ENCODE measurements around the gene MKI67.
"Not testable (repeated sequence)": the region's sequence is repeated elsewhere in the genome, so short reads cannot be mapped to it uniquely, and the experiment has no call there.

Gene MKI67

DNA sequence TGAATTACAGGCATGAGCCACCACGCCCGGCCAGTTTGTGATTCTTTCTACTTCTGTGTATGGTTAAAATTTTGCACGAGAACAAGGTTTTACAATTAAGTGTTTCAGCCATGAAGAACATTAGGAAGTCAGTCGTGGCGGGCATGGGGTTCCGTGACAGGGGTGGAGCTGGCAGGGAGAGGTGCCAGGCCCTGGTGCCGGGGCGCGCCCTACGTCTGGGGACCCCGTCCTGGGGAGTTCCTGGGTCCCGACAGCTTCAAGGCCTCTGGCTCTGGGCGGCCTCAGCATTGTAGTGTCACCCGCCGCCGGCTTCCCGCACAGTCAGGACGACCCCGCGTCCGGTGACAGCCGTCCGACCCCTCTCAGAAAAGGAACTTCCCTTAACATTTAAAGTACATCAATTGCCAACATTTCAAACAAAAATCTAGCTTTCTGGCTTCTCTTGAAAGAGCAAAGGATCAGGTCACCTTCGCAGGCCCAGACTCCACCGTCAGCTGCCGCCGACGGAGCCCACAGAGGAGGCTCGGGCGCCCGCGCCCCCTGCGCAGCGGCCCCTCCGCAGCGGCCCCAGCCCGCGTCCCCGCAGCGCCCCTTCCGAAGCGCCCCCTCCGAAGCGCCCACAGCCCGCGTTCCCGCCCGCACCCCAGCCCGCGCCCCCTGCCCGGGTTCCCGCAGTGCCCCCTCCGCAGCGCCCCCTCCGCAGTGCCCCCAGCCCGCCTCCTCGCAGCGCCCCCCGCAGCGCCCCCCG is 23.2 kb upstream of the MKI67 start:
- no peak for DNase-seq

DNA sequence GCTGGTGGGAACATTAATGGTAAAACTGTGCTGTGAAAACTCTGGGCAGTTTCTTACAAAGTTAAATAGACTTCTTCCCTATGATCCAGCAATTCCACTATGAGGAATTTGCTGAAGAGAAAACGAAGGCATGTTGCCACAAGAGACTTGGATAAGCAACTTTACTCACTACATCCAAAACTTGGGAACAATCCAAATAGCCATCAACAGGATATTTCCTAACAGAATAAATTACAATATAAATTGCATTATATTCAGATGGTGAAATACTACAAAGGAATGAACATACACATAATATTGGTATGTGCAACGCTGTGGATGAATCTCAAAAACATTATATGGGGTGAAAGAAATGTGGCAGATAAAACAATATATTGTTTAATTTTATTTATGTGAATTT is 21.4 kb upstream of the MKI67 start:
- no peak for DNase-seq

DNA sequence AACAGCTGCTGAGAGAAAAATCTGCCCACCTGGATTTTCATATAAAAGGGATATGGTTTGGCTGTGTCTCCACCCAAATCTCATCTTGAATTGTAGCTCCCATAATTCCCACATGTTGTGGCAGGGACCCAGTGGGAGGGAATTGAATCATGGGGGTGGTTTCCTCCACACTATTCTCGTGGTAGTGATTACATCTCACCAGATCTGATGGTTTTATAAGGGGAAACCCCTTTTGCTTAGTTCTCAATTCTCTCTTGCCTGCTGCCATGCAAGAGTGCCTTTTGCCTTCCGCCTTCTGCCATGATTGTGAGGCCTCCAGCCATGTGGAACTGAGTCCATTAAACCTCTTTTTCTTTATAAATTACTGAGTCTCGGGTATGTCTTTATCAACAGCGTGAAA is 20.8 kb upstream of the MKI67 start:
- no peak for DNase-seq

DNA sequence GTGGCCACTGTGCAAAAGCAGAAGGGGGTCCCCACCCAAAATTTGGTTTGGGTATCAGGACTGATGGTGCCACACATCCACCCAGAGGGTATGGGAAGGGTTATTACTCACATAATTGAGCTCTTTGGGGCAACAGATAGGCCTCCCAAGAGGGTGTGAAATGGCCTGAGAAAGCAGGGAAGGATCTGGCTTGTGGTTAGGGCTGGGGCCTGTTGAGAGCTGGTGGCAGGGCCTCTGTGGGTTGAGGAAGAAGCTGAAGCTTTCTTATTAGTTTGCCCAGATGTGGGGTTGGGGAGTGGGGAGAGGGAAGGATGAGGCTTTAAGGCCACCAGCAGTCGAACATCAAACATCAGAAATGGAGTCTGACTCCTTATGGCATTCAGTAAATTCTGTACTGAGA is 18.3 kb upstream of the MKI67 start:
- no peak for DNase-seq

DNA sequence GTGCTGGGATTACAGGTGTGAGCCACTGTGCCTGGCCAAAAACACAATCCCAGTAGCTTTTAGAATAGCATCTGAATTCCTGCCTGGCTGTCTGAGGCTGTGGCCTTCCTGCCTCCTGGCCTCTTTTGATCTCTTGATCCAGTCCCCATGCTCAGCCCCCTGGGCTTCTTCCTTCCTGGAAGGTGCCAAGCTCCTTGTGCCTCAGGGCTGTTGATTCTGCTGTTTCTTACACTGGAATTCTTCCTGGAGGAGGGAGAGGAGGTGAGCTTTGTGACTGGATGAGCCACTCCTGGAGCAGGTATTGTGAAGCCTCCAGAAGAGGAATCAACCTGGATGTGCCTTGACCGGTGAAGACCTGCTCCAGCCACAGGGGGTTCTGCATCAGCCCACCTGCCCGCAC is 17.3 kb upstream of the MKI67 start:
- no peak for DNase-seq

DNA sequence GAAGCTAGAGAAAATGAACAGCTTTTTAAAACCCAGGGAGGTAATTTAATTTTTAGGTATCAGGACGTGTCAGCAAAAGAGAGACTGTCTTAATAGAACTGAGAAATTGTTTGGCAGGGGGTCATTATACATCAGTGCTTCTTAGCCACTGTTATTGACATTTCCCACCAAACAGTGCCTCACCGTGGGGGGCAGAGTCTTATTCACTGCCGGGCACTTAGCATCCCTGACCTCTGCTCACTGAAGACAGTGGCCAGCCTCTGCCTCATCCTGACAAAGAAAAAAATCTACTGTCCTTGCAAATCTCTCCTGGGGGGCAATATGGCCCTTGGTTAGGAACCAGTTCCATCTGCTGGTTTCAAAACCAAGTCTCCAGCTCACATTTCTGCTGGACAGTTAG is 14.2 kb upstream of the MKI67 start:
- DNase-seq, result no peak

DNA sequence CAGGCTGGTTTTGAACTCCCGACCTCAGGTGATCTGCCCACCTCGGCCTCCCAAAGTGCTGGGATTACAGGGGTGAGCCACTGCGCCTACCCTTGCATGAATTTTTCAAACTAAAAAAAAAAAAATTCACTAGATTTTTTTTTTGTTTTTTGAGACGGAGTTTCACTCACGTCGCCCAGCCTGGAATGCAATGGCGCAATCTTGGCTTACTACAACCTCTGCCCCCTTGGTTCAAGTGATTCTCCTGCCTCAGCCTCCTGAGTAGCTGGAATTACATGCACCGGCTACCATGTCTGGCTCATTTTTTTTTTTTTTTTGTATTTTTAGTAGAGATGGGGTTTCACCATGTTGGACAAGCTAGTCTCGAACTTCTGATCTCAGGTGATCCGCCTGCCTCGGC is 12.2 kb upstream of the MKI67 start:
- DNase-seq, result not testable (repeated sequence)

DNA sequence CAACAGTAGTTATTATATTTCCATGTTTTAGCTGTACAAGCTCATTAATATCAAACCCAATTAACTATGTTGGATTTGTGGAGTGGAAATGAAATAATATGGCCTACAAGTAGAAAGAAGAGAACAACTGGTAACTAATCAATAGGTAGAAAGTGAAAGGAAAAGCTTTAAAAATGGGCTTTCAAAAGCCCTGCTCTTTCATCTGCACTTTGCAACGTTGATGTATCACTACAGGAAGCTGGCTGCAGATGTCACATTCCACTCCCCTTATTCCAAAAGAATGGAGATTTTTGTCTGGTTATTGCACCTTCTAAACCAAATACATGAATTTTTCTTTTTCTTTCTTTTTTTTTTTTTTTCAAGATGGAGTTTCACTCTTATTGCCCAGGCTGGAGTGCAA is 11.7 kb upstream of the MKI67 start:
- no peak for DNase-seq

DNA sequence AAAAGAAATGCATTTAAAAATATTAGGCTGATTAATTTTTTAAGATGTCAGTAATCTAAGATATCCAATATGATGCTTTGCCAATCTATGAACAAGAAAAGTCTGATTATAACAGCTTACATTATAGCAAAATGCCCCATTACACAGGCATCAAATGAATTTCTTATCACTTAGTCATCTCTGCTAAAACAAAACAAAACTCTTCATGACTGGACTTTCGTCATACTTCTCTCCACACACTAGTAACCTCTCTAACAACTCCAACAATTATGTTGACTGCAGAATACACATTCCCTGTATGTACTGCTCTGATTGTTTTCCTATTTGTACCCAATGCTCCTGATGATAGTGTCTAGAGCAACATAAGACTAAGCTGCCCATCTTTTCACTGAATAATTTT is 3.8 kb upstream of the MKI67 start:
- DNase-seq, result no peak

DNA sequence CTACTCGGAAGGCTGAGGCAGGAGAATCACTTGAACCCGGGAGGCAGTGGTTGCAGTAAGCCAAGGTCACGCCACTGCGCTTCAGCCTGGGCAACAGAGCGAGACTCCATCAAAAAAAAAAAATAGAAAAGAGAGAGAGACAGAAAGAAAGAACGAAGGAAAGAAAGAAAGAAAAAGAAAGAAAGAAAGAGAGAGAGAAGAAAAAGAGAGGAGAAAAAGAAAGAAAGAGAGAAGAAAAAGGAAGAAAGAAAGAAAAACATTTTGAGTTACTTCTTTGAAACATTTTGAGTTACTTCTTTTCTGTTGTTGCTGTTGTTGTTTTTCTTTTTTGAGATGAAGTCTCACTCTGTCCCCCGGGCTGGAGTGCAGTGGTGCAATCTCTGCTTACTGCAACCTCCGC is 2.4 kb upstream of the MKI67 start:
- no peak for DNase-seq

DNA sequence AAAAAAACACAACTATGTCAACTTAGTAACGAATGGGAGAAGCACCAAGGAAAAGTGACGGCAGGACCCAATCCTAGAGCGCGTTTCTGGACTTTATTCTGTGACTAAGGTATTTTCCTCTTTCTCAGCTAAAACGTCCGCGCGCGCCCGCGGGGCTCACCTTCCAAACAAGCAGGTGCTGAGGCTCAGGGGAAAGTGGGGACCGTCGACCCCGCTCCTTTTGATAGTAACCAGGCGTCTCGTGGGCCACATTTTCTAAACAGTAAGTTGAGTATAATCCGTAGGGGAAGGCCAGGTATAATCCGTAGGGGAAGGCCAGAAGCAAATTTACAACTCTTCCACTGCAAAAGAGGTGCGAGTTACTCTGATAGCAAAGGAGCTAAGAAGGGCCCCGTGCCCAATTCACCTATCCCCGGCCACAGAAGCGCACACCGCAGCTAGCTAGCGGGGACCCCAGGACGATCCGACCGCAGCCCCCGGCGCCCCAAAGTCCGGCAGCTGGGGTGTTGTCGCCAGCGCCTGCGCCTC is 743 bp downstream of the MKI67 start:
- no peak for DNase-seq

DNA sequence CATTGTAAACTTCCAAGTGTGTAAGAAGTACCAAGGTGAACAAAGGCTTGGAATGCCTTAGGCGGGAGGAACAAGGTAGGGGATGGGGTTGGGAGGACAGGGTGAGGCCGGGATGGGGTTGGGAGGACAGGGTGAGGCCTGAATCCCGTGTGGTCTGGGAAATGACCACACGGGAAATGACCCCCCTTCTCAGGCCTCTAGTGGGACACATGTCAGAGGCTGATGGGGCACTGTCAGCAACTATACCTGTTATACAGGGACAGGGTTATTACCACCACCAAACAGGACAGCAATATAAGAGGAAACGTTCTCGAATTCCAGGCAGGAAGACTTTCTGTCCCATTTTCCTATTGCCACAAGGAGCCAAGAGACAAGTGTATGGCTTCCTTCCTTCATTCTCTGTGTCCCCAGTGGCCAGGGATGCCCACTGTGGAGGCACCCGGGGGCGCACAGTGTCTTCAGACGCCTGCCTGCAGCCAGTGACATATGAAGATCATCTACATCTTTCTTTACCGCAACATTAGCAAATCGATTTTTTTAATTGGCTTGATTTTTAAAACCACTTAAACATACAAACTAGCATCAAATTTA is 1.3 kb downstream of the MKI67 start:
- DNase-seq, result no peak

DNA sequence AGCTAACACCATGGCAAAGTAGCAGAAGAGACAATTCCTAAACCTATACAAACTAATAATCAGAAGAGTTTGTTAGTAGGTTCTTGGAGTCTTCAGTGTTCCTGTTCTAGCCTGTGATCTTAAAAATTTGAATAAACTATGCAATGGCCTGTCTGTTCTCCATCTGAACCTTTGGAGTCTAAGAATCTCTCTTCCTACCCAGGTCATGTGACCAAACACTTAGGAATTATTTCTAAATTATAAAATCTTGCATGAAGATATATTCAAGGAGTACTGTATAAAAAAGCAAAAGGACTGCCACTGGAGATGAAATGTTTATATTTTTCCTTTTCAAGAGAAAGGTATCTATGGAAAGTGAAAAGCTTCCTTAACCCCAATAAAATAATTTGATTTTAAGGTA is 2.4 kb downstream of the MKI67 start:
- no peak for DNase-seq

DNA sequence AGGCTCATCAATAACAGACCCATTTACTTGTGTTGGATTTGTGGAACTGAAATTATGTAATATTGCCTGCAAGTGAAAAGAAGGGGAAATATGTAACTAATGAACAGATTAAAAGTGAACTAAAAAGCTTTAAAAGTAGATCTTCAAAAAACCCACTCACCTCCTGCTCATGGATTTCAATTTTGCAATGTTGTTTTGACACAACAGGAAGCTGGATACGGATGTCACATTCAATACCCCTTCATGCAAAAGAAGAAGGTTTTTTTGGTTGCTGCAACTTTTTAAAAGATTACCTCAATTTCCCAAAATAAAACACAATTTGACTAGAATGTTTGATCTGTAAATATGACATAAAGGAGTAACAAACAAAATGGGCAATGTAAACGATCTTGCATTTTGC is 3.3 kb downstream of the MKI67 start:
- no peak for DNase-seq

DNA sequence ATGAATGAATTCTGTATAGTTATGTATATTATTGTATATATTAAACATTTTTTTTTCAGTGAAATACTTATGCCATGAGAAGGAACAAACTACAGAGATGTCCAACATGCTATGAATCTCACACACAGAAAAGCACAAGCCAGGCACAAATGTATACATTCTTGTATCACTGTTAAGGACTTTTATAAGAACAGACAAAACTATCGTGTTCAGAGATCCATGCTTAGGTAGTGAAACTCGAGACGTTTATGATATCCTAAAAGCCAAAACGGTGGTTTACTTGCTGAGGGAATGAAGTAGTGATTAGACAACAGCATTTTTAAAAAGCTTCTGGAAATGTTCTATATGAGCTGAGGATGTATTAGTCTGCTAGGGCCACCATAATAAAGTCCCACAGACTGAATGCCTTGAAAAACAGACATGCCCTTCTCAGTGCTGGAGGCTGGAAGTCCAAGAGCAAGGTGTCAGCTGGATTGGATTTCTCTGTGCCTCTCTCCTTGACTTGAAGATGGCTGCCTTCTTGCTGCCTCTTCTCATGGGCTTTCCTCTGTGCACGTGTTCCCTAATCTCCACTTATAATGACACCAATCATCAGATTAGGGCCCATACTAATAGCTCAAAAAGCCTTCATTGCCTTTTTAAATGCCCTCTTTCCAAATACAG is 4.3 kb downstream of the MKI67 start:
- no peak for DNase-seq

DNA sequence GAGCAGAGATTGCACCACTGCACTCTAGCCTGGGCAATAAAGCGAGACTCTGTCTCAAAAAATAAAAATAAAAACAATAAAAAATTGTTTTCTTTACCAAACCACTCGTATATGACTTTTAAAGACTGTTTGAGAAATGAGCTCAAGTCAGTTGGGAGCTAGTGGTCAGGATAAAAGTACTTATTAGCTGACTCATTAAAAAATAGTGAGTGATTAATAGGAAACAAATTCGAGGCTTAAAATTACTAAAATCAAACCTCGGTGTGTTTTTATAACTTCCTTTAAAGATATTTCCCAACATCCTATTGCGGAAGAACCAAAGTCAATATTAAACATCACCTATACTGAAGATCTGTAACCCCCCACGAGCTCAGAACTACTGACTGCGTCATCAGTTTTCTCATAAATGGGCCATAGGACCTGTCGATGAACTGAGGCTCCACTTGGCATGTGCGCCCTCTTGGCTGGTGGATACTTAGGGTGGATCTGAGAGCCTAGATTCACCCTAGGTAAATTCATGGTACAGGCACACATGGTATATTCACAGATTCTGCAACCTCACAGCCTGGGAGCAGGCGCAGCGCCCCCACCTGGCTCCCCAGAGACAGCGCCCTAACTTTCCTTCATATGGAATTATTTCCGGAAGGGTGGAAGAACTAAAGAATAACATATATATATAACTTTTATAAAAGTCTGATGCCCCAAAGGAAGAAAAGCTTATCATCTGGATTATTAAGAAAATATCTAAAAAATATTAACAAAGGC is 9.2 kb downstream of the MKI67 start:
- DNase-seq, result no peak

DNA sequence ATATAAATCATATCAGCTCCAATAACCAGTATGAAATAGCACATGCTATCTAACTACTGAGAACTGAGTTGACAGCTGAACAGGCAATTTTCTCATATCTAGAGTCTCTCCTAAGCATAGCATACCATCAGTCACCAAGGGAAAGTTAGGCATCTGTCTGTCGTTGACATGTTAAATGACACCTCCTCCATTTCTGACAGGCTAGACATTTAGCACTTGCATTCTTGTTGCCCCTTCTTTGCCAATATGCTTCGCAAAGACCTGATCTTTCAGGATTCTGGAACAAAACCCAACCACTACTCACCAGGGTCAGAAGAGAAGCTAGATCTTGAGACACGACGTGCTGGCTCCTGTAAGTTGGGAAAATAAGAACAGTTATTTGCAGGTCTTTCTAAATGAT is 10.0 kb downstream of the MKI67 start:
- no peak for DNase-seq

DNA sequence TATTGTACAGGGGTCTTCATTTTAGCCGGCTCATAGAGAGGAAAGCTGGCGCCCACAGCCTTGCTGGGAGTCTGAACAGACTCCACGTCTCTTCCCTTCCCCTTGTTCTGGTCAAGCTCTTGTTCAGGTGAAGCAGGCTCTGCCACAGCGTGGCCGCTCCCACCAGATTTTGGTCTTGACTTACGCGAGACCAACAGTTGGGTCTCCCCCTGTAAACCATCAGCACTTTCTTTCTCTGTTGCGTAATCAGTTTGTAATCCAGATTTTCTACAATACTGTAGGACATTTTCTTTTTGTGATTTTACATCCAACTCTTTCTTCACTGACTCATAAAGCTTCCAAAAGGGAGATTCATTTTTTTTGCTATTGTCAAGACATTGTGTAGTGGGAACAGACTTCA is 10.9 kb downstream of the MKI67 start:
- DNase-seq, result no peak

DNA sequence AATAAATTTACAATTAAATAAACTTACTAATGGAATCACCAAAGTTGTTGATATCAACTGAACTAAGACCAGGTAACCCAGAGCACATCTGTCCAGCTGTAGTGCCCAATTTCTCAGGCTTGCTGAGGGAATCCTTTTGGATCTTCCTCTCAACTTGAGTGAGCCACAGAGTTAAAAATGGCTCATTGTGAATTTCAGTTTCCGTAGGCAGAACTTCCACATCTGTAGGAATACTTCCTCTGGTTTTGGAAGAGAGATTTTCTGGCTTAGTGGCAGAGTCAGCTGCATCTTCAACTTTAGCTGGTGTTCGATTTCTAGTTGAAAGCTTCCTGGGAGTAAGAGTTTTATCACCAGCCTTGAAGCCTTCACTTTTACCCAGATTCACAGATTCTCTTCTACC is 11.3 kb downstream of the MKI67 start:
- DNase-seq, result no peak

DNA sequence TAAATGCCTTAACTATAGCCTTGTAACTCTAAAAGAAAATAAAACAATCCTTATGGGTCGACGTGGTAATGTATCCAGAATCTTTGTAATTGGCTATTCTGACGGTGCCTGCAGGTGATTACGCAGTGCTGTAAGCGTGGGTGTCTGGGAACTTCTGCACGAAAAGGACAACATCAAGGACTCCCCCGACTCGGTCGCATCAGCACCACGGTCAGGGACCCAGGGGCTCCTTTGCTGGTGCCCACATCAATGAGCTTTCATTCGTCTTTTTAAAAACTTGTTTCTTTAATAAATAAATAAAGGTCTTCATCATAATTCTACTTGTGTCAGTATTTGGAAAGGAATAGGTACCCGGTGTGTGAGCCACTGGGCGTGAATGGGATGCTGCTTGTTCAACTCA is 13.2 kb downstream of the MKI67 start:
- DNase-seq, result no peak

DNA sequence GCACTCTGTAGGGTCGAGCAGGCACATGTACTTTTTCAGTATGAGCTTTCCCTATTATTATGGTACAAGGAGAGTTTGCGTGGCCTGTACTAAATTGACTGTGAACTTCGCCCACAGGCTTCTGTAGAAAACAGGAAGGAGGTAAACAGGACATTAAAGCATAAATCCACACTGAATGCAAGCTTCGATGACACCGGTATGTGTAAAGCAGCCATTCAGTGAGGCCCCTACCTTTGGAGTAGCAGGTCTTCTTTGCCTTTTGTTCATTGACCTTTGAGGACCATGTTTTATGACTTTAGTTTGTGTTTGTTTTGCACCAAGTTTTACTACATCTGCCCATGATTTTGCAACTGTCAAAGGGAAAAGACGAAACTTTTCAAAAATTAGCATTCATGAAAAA is 14.5 kb downstream of the MKI67 start:
- no peak for DNase-seq

DNA sequence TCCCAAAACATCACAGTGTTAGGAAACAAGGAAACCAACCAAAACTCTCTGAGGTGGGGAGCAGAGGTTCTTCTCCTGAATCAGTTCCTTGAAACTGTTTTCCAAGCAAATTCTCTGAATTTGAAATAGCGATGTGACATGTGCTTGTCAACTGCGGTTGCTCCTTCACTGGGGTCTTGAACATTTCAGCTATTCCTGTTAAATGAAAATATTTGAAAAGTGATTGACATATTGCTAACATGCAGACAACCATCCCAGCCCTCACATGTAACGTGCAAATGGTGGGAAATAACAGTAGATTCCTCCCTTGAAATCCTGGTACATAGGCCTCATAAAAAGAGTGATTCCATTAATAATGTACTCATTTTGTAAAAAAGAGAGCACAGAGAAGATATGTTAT is 15.9 kb downstream of the MKI67 start:
- DNase-seq, result no peak

DNA sequence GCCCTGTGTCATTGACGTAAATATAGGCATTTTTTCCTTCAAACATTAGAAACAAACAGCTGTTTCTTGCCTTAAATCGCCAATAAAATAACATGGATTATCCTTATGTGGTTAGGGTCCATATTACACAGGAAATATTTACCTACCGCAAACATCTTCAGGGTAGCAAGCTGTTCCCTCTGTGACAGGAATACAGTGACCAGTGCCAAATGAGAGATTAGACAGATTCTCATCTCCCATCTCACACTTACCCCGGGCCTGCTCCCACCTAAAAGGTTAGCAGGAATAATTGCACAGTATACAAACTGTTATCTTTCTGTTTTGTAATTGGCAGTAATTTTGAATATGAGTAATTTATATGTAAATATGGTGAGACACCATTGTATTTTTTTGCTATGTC is 16.5 kb downstream of the MKI67 start:
- DNase-seq, result peak; percentile 54

DNA sequence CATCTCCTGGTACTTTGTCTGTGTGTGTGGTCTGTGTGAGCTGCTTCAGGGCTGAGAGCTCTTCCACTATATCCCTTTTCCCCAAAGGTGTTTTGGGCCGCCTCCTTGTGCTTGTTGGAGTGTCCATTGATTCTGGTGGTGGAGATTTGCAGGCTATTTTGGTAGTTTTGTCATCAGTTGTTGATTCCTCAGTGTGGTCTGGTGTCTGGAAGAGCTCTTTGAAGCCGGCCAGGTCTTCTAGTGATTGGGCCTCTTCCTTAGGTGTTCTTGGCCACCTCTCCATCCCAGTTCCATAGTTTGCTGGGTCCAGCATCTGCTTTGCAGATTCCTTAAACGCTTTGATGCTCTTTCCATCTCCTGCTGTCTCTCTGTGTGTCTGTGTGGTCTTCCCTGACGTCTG is 20.8 kb downstream of the MKI67 start:
- DNase-seq, result no peak

Data from NCI-H2081 treated with DMSO at 0.1 percent for 48 hours (cell line).